Muscle of arm (tissue), 12 donors: ENCODE data around the gene CUL3. TPM values are rescaled to one million over a fixed set of nuclear protein-coding genes. Genes with fewer than 3 reads are reported as not detected.
"Not testable (repeated sequence)": the region's sequence is repeated elsewhere in the genome, so short reads cannot be mapped to it uniquely, and the experiment has no call there.

Experiments
- DNase-seq: peaks from one replicate; pipeline ENCODE4 v3.0.0-alpha.2; 2013
- polyA plus RNA-seq, 12 donors: library from polyadenylated mRNA; unstranded; fragments of 120-200 nt; gene quantifications; one replicate each; pipeline ENCODE4 v1.2.1, GENCODE V29; 2013; ENCODE audit not compliant: insufficient read length in 12 of 12

The CUL3 gene
- polyA plus RNA-seq, 12 donors = 58.2 to 94.0 (median 85.2) TPM; not detected in 1

DNA sequence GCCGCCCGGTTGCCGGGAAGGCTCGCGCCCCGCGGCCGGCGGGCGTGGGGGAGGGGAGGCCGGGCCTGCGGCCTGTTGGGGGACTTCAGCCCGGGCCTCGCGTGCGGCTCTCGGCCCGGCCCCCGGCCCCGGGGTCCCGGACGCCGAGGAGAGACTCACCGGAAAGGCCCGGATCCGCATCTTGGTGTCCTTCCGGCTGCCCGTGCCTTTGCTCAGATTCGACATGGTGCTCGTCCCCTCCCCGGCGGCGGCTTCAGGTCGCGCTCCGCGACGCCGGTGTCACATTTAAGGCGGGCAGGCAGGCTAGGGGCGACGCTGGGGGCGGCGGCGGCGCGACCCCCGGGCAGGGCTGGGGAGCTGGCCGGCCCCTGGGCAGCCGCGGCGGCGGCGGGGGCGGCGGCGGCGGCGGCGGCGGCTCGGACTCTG is 365 bp downstream of the CUL3 start:
- DNase-seq = peak; percentile 39

DNA sequence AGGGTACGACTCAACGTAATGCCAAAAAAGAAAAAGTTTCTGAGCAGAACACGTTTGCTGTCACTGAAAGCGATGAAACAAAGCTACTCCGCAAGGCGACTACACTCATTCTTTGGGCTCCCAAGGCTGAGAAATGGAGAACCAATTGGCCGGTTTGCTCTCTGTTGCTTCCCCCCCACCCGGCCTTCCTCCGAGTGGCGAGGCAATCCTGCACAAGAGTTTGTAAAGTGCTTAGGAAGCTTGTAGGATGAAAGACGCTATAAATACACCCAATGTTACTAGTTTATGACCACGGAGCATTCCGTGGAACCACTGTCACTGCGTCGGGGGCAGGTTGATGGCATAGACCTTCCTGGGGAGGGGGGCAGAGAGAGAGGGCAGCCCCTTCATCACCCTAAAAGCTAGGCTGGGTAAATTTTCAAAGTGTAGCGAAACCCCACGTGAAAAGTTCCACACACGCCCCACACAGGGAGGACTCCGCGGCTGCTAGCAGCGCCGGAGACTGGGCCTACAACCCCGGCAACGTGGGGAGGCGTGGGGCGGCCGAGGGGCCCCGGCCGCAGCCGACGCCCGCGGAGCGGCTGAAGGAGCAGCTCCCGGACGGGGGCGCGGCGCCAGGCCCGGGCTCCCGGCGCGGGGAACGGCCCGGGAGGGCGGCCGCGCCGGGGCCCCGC is 915 bp downstream of the CUL3 start:
- peak; percentile 36 for DNase-seq

DNA sequence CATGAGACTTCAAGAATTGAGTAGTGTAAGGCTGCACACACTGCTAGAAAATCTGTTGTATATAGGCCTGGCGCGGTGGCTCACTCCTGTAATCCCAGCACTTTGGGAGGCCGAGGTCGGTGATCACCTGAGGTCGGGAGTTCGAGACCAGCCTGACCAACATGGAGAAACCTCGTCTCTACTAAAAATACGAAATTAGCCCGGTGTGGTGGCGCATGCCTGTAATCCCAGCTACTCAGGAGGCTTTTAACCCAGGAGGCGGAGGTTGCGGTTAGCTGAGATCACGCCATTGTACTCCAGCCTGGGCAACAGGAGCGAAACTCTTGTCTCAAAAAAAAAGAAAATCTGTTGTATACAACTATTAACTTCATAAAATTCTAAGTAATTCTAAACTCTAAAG is 2.1 kb downstream of the CUL3 start:
- not testable (repeated sequence) for DNase-seq

DNA sequence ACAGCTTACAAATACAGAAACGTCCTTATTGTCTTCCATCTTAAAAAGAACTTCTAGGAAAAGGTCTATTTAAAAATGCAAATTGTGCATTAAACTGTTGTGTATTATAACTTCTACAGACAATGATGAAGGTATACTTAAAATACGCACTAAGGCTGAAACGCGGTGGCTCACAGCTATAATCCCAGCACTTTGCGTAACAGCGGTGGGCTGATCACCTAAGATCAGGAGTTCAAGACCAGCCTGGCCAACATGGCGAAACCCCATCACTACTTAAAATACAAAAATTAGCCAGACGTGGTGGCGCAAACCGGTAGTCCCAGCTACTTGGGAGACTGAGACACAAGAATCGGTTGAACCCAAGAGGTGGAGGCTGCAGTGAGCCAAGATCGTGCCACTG is 4.9 kb downstream of the CUL3 start:
- DNase-seq = no peak

- DNase-seq = no peak
These were observed 5.8 kb downstream of the CUL3 start for GRCh38 chr2:224579411-224579810.

DNA sequence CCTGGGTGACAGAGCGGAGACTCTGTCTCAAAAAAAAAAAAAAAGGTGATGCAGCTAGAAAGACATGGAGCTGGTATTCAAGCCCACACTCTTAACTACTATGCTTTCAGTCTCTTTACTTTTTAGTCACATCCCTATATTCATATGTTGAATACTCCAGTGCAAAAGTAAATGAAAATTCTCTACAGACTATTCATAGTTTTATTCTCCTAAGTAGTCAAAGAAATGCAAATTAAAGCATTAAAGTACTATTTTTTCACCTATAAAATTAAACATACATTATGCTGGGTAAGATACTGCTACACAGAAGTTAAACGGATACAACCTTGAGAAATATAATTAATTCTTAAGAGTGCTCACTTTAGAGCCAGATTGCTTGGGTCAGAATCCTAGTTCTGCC is 7.6 kb downstream of the CUL3 start:
- no peak for DNase-seq

DNA sequence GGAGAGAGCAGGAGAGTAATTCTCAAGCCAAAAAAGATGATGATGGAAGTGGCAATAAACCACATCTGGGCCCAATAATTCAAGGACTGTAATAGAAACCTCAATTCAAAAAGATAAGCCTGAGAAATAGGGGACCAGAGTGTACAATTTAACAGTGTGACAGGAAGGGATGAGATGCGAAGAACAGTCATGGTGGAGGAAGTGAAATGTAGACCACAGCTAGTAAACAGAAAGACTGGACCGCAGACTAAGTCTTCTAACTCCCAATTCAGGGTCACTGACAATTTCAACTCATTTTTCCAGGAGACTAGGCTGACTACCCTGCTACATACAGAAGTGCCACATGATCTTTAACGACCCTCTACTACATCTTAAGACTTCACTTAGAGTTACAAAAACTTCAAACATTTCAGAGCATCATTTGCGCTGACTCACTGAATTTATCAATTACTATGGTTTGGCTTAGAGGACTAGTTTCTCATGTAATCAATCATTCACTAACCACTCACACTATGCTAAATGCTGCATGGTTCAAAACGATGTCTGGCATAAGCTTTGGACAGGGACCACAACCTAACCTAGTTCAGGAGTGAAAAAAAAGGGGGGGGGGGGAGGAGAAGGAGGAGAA is 9.0 kb downstream of the CUL3 start:
- no peak for DNase-seq

DNA sequence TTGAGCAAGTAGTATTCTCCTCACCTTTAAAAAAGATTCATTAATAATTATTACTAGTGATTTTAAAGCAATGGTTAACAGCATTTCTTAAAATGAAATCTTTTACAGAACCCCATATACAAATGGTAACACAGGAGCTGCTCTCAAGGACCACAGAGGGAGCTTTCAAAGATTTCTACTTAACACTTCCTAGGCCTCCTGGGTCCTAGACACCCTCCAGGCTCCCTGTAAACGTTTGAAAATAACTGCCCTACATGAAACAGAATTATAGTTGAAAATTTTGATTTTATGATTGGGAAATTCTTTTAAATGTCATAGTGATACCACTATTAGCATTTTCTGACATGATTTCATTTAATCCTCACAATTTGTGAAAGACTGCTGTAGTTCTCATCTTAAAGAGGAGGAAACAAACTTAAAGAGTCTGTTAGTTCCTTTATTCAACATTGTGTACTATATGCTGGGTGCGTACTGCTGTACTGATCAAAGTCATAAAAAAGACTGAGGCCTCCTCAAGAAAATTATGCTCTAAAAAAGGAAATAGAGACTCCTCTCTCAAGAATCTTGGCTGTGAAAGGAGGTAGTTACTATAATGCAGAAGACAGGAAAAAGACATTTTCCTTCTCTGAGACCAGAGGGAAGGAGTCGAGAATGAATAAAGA is 10.6 kb downstream of the CUL3 start:
- DNase-seq = no peak

DNA sequence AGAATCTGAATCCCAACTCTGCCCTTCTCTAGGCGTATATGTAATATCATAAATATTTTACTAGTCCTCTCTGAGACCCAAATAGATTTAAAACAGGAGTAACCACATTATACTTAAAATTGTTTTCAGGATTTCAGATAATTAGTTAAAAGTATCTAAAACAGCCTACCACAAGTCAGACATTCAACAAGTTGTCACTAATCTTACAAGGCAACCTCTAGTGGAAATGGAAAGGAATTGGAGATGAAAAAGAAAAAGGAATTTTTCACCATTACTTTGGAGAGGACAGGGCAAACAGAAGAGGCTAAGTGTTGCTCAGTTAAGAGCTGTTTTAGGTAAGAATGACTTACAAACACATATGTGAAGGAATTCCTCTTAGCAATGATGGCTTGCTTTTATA is 11.4 kb downstream of the CUL3 start:
- DNase-seq = no peak

DNA sequence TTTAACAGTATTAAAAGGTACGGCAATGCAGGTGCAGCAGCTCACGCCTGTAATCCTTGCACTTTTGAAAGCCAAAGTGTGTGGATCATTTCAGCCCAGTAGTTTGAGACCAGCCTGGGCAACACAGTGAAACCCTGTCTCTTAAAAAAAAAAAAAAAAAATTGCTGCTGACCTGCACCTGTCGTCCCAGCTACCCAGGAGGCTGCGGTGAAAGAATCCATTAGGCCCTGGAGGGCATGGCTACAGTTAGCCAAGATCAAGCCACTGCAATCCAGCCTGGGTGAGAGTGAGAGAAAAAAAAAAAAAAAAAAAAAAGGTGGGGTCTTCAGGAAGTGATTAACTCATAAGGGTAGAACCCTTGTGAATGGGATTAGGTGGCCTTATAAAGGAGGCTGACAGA is 12.8 kb downstream of the CUL3 start:
- no peak for DNase-seq

- DNase-seq = peak; percentile 48
These were observed 14.7 kb downstream of the CUL3 start for GRCh38 chr2:224570328-224570993.

DNA sequence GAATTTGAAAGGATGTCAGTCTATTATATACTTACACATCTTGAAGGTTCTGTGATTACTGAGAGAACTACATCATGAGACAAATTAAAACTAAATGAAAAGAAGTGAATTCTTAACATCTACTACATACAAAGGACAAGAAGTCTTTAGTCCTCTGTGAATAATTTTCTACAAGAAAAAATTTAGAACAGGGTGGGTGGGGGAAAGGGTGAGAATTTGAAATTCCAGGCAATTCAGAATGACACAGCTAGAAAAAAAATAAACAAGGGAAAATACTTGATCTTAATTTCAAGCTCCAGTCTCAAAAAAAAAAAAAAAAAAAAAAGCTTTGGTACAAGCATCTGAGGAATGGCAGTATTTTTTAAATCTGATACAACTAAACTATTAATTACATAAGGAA is 15.5 kb downstream of the CUL3 start:
- no peak for DNase-seq

DNA sequence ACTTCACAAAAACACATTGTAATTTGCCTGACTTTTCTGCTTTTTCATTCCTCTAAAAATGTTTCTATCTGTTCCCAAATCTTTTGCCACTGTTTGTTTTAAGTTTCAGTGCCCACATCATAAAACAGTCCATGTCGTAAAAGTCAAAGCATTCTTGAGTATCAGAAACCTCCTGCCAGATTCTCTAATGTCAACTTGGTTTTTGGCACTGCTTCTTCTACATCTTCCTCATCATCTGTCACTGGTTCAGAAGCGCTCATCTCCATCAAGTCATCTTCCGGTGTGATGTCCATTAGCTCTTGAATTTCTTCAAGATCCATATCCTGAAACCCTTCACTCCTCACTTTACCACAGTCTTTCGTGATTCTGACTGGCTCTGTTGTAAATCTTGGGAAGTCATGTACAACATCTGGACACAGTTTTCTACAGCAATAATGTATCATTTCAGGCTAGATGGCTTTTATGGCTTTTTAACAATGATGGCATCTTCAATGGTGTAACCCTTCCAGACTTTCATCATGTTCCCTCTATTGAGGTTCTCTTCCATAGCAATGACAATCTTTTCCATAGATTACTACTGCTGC is 19.6 kb downstream of the CUL3 start:
- no peak for DNase-seq

DNA sequence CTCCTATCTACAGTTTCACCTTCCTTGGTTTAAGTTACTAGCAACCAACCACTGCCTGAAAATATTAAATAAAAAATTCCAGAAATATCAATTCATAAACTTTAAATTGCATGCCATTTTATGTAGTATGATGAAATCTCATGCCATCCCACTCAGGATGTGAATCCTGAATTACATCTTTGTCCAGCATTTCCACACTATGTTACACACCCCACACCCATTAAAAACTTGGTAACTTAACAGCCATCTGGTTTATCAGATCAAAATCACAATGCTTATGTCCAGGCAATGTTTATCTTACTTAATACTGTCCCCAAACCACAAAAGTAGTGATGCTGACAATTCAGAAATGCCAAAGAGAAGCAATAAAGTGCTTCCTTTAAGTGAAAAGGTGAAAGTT is 21.6 kb downstream of the CUL3 start:
- no peak for DNase-seq

GRCh38 chr2:224562831-224563230 is 22.3 kb downstream of the CUL3 start:
- no peak for DNase-seq

GRCh38 chr2:224561234-224562005 is 23.7 kb downstream of the CUL3 start:
- no peak for DNase-seq

DNA sequence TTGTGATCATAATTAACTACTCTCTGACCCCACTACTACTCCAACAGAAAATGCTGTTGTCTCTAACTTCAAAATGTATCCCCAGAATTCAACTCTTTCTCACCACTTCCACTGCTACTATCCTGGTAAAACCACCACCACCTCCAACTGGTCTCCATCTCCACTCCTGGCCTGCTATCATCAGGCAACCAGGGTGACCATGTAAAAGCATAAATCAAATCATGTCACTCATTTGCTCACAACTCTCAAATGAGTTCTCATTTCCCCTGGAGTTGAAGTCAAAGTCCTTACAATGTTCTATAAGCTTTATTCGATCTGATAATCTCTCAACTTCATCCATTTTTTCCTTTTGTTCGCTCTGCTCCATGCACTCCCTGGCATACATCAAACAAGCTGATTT is 24.6 kb downstream of the CUL3 start:
- no peak for DNase-seq

DNA sequence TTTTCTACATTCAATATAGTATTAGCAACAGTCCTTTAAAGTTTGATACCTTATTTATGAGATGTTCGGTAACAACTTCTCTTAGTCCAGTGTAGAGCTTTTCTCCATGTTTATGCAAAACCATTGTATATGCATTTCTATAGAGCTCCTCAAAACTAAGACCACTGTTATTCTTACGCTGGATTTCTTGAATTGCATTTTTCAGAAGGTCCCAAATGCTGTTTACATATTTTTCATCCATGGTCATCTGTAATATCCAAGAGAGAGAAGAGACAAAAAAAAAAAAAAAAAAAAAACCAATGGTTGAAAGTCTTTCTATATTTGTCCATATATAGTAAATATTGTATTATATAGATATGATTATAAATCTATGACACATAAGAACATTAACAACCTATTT is 27.6 kb downstream of the CUL3 start:
- DNase-seq = no peak

DNA sequence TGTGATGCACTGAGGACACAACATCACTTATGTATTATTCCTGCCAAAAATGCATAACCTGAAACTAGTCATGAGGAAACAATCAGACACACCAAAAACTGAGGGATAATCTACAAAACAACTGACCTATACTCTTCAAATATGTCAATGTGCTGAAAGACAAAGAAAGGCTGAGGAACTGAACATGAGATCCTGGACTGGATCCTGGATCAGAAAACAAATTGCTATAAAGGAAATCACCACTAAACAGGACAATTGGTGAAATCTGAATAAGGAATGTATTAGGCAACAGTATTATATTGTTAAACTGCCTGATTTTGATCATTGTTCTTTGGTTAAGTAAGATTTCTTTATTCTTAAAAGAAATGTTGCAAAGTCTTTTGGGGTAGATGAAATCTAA is 28.8 kb downstream of the CUL3 start:
- DNase-seq = no peak

DNA sequence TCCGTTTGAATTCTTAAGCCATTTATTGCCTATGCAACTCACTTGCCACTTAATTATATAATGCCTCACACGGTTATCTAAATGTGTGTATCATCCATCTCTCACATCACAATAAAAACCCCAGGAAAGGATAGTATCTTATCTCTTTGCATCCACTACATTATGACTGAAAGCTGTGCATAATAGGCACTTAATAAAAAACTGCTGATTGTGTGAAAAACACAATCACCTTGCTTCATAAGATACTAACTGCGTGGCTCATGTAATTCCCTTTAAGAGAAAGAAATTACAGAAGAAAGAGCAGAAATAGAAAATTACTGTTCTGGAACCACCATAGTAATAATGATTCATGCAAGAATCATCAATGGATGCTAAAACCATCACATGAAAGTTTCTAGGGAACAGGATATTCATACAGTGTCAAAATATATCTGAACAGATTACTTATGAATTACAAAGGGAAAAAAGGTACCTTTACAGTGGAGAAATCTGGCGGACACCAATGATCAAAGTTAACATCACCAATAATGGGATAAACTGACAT is 29.3 kb downstream of the CUL3 start:
- no peak for DNase-seq

GRCh38 chr2:224552771-224553170 is 32.4 kb downstream of the CUL3 start:
- no peak for DNase-seq
